Endothelial cell of umbilical vein (primary cell): ENCODE data around the gene FHOD1. TPM values are rescaled to one million over a fixed set of nuclear protein-coding genes. Genes with fewer than 3 reads are reported as not detected.

Source experiments
- BruUV-seq: library from RNA; stranded (reverse); fragments of 400-500 nt; replicated peaks from 2 replicates; lab custom pipeline; 2021; lab: Mats Ljungman, UMichigan
- CTCF ChIA-PET: fragments of 300-600, 350-600 bp; sonication (Branson Sonifier 250); formaldehyde crosslinking; loops from one replicate; lab custom pipeline; 2021; ENCODE audit warnings: antibody characterized with exemption, inconsistent platforms; lab: Charles Lee
- POLR2A ChIA-PET: fragments of 300-600, 350-600 bp; sonication (Branson Sonifier 250); formaldehyde crosslinking; loops from one replicate; lab custom pipeline; 2021; ENCODE audit warnings: antibody characterized with exemption, inconsistent platforms; lab: Charles Lee
- DNase-seq: peaks from one replicate; pipeline ENCODE4 v3.0.0-alpha.2; 2011; ENCODE audit warnings: low read depth, low spot score
- FAIRE-seq: peaks from 2 replicates; lab custom pipeline; 2011; peaks lifted over from hg19 to GRCh38; lab: Jason Lieb, UNC
- H2AFZ ChIP-seq: 2 replicates; pipeline ENCODE4 v1.6.0; 2012; ENCODE audit warnings: low read depth, low read length, control low read depth, inconsistent platforms
- H3K27ac ChIP-seq: 2 replicates; pipeline ENCODE4 v1.5.1; 2011; ENCODE audit warnings: low read depth, mild to moderate bottlenecking, control low read depth, low read length, moderate library complexity; ENCODE audit not compliant: insufficient read depth
- H3K27me3 ChIP-seq, 2 experiments: 2 replicates each; pipeline versions ENCODE4 v1.6.0 to v1.6.1; 2011; ENCODE audit warnings: low read length in 2 of 2, mixed read lengths in 1 of 2; ENCODE audit not compliant: control insufficient read depth in 2 of 2, insufficient read depth in 2 of 2
- H3K36me3 ChIP-seq, 2 experiments: 2 replicates in 1 of 2; 3 replicates in 1 of 2; pipeline ENCODE4 v1.5.1; 2011; ENCODE audit warnings: low read length in 2 of 2, mild to moderate bottlenecking in 1 of 2, moderate library complexity in 1 of 2; ENCODE audit not compliant: control insufficient read depth in 2 of 2, insufficient read depth in 2 of 2; ENCODE audit errors: extremely low read depth in 1 of 2
- H3K4me1 ChIP-seq: 3 replicates; pipeline ENCODE4 v1.5.1; 2011; ENCODE audit warnings: mild to moderate bottlenecking, low read length; ENCODE audit not compliant: control insufficient read depth, insufficient read depth; ENCODE audit errors: extremely low read depth
- H3K4me2 ChIP-seq: 2 replicates; pipeline ENCODE4 v1.6.1; 2011; ENCODE audit warnings: low read length, control low read depth, mixed read lengths; ENCODE audit not compliant: insufficient read depth
- H3K4me3 ChIP-seq, 3 experiments: fragments of 200-600 bp in 1 of 3; sonication (generic), shearing (Covaris generic) in 1 of 3; replicated peaks in 1 of 3; 2 replicates each; pipeline ENCODE4 v1.5.1; 2011 to 2016; ENCODE audit warnings: control low read depth in 3 of 3, low read length in 3 of 3, mild to moderate bottlenecking in 2 of 3, inconsistent platforms in 1 of 3, low read depth in 1 of 3, moderate library complexity in 1 of 3; ENCODE audit not compliant: insufficient read depth in 1 of 3
- H3K79me2 ChIP-seq: 2 replicates; pipeline ENCODE4 v1.6.0; 2012; ENCODE audit warnings: low read length, inconsistent platforms; ENCODE audit not compliant: control insufficient read depth, insufficient read depth
- H3K9ac ChIP-seq: replicated peaks from 2 replicates; pipeline ENCODE3; 2011; ENCODE audit warnings: low read length, control low read depth; ENCODE audit not compliant: insufficient read depth; ENCODE audit errors: extremely low read depth
- H3K9me1 ChIP-seq: replicated peaks from 3 replicates; pipeline ENCODE4 v1.6.0; 2011; ENCODE audit warnings: mild to moderate bottlenecking, low read length; ENCODE audit not compliant: control insufficient read depth, insufficient read depth; ENCODE audit errors: extremely low read depth
- H3K9me3 ChIP-seq: replicated peaks from 2 replicates; pipeline ENCODE4 v1.5.1; 2012; ENCODE audit warnings: low read length, inconsistent platforms; ENCODE audit not compliant: control insufficient read depth, insufficient read depth
- H4K20me1 ChIP-seq: replicated peaks from 2 replicates; pipeline ENCODE3; 2011; ENCODE audit warnings: mild to moderate bottlenecking, low read length; ENCODE audit not compliant: control insufficient read depth, insufficient read depth; ENCODE audit errors: extremely low read depth
- CTCF ChIP-seq, 2 donors: IDR thresholded peaks; 1 replicate in 1 of 2; 2 replicates in 1 of 2; pipeline ENCODE4 v1.5.1; 2011; ENCODE audit warnings: low read length in 2 of 2, mild to moderate bottlenecking in 2 of 2, moderate library complexity in 2 of 2, control low read depth in 1 of 2, inconsistent platforms in 1 of 2, low read depth in 1 of 2; ENCODE audit not compliant: insufficient read depth in 1 of 2; ENCODE audit errors: extremely low read depth in 1 of 2
- EZH2 ChIP-seq: IDR thresholded peaks from 2 replicates; pipeline ENCODE4 v1.6.1; 2012; ENCODE audit warnings: borderline replicate concordance, low read depth, mild to moderate bottlenecking, moderate library complexity, low read length, inconsistent platforms; ENCODE audit not compliant: severe bottlenecking
- FOS ChIP-seq: IDR thresholded peaks from 2 replicates; pipeline ENCODE4 v1.6.1; 2011; ENCODE audit warnings: mild to moderate bottlenecking, low read length, moderate library complexity, borderline replicate concordance; ENCODE audit not compliant: insufficient read depth
- GATA2 ChIP-seq: IDR thresholded peaks from 2 replicates; pipeline ENCODE4 v1.7.0; 2011; ENCODE audit warnings: low read depth, mild to moderate bottlenecking, moderate library complexity, mixed read lengths, low read length; ENCODE audit not compliant: insufficient read length, insufficient read depth
- JUN ChIP-seq: IDR thresholded peaks from 2 replicates; pipeline ENCODE4 v1.6.1; 2011; ENCODE audit warnings: borderline replicate concordance, low read depth; ENCODE audit not compliant: insufficient read length, insufficient read depth
- MAX ChIP-seq: IDR thresholded peaks from 2 replicates; pipeline ENCODE4 v1.6.1; 2011; ENCODE audit not compliant: insufficient read depth, insufficient read length
- MYC ChIP-seq: IDR thresholded peaks from one replicate; pipeline ENCODE4 v1.6.1; 2011; ENCODE audit warnings: mild to moderate bottlenecking, low read depth, low read length
- POLR2A ChIP-seq: IDR thresholded peaks from 2 replicates; pipeline ENCODE4 v1.6.1; 2012; ENCODE audit warnings: low read depth, mild to moderate bottlenecking, control low read depth, low read length
- POLR2AphosphoS5 ChIP-seq: IDR thresholded peaks from 2 replicates; pipeline ENCODE4 v1.6.1; 2012; ENCODE audit warnings: low read depth, mild to moderate bottlenecking, control low read depth, low read length, moderate library complexity; ENCODE audit not compliant: insufficient read depth
- dilution Hi-C: fragments of 300-500 bp; cut with MboI; formaldehyde crosslinking; loops from one replicate; pipeline ENCODE4 v1.15.0; 2019; ENCODE audit warnings: low sequenced_read_pairs; ENCODE audit not compliant: extremely low pct_ligation_motif_present
- intact Hi-C: fragments of 100-400 bp; cut with micrococcal nuclease; formaldehyde crosslinking; loops from one replicate; pipeline ENCODE4 v1.10.0; 2022
- polyA plus RNA-seq, 4 experiments: library from polyadenylated mRNA; depleted of rRNA in 3 of 4; stranded (reverse) in 3 of 4; unstranded in 1 of 4; fragments of >200 nt; gene quantifications; 2 replicates each; pipeline versions ENCODE4 v1.2.1 to v1.2.3, GENCODE V29; 2011 to 2012; ENCODE audit warnings: missing spikeins in 1 of 4
- total RNA-seq: library from RNA; stranded (reverse); gene quantifications from 2 replicates; pipeline ENCODE4 v1.2.3, GENCODE V29; 2021

Gene FHOD1
- total and polyA plus RNA-seq, 2 donors (not counting 3 experiments of a cell fraction or from before 2014, with no cell fraction given) = 63.6 to 124 TPM

GRCh38 chr16:67294171-67294757 lies 47.0 kb upstream of the FHOD1 start:
- no peaks in the 10 kb centered on the region for H3K4me1 ChIP-seq

More at GRCh38 chr16:67294171-67294757, 47.0 kb upstream of the FHOD1 start:
- Histone ChIP-seq H3K9ac (no peak overlapping the region), H3K9me3 (no peaks in the 10 kb centered on the region), H3K36me3 (no peaks in the 10 kb centered on the region), H3K4me3 (no peak overlapping the region), H3K27me3 (no peaks in the 10 kb centered on the region), H3K9me1 (no peaks in the 10 kb centered on the region), H3K79me2 (no peaks in the 10 kb centered on the region), H3K4me2 (no peak overlapping the region), H4K20me1 (no peaks in the 10 kb centered on the region), H3K27ac (no peak overlapping the region), H2AFZ (no peak overlapping the region)
- ChIA-PET POLR2A (no interaction called here), CTCF (interaction anchor here (1.3 to 2.0 kb wide), 2 partner anchors 105 kb away, joined by 3 to 6 read pairs; no protein-coding TSS in a partner anchor)
- FAIRE-seq (no peak), DNase-seq (no peak)
- intact Hi-C loops = no loop called here
- TF ChIP-seq GATA2 = no peak
- TF ChIP-seq EZH2 = no peak
- TF ChIP-seq CTCF (IDR thresholded peaks at IDR 0.05; ENCODE audit: extremely low read depth in 1 of 2, insufficient read depth in 1 of 2, low read depth in 1 of 2, low read length in 2 of 2) = no peak
- no peak for TF ChIP-seq POLR2A
- no peak for TF ChIP-seq JUN
- no peak for TF ChIP-seq MAX
- TF ChIP-seq POLR2AphosphoS5 = no peak
- TF ChIP-seq FOS = no peak
- no peak for TF ChIP-seq MYC
- dilution Hi-C loops = no loop called here
- BruUV-seq = no TSS peak
